Neural cell (in vitro differentiated cells): ENCODE data around the gene ATP6V0A4.

Source experiments
- TAF1 ChIP-seq: IDR thresholded peaks from 2 replicates; pipeline ENCODE4 v1.6.1; 2012; ENCODE audit warnings: low read depth
- TF ChIP-seq, protein P1 (sequence below): fragments of 450-650 bp; IDR thresholded peaks from 2 replicates; pipeline ENCODE4 v1.5.1; 2014; ENCODE audit warnings: antibody characterized with exemption, mild to moderate bottlenecking, moderate library complexity; ENCODE audit not compliant: poor library complexity, severe bottlenecking
- TF ChIP-seq, protein P2 (sequence below): IDR thresholded peaks from 2 replicates; pipeline ENCODE4 v1.6.1; 2012; ENCODE audit warnings: borderline replicate concordance

DNA sequence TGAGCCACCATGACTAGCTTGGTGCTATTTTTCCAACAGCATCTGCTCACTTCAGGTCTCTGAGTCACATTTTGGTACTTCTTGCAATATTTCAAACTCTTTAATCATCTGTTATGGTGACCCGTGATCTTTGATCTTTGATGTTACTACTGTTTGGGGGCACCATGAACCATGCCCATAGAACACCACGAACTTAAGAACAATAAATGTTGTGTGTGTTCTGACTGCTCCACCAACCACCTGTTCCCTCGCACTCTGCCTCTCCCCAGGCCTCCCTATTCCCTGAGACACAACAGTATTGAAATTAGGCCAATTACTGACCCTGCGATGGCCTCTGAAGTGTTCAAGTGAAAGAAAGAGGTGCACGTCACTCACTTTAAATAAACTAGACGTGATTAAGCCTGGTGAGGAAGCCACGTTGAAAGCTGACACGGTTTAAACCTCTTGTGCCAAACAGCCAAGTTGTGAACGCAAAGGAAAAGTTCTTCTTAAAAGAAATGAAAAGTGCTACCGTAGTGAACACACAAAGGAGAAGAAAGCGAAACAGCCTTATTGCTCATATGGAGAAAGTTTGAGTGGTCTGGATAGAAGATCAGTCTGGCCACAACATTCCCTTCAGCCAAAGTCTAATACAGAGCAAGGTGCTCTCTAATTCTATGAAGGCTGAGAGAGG is 27.2 kb upstream of the ATP6V0A4 start:
- no peak for TF ChIP-seq TAF1
- TF ChIP-seq, protein P1, sequence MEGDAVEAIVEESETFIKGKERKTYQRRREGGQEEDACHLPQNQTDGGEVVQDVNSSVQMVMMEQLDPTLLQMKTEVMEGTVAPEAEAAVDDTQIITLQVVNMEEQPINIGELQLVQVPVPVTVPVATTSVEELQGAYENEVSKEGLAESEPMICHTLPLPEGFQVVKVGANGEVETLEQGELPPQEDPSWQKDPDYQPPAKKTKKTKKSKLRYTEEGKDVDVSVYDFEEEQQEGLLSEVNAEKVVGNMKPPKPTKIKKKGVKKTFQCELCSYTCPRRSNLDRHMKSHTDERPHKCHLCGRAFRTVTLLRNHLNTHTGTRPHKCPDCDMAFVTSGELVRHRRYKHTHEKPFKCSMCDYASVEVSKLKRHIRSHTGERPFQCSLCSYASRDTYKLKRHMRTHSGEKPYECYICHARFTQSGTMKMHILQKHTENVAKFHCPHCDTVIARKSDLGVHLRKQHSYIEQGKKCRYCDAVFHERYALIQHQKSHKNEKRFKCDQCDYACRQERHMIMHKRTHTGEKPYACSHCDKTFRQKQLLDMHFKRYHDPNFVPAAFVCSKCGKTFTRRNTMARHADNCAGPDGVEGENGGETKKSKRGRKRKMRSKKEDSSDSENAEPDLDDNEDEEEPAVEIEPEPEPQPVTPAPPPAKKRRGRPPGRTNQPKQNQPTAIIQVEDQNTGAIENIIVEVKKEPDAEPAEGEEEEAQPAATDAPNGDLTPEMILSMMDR = no peak
- TF ChIP-seq, protein P2, sequence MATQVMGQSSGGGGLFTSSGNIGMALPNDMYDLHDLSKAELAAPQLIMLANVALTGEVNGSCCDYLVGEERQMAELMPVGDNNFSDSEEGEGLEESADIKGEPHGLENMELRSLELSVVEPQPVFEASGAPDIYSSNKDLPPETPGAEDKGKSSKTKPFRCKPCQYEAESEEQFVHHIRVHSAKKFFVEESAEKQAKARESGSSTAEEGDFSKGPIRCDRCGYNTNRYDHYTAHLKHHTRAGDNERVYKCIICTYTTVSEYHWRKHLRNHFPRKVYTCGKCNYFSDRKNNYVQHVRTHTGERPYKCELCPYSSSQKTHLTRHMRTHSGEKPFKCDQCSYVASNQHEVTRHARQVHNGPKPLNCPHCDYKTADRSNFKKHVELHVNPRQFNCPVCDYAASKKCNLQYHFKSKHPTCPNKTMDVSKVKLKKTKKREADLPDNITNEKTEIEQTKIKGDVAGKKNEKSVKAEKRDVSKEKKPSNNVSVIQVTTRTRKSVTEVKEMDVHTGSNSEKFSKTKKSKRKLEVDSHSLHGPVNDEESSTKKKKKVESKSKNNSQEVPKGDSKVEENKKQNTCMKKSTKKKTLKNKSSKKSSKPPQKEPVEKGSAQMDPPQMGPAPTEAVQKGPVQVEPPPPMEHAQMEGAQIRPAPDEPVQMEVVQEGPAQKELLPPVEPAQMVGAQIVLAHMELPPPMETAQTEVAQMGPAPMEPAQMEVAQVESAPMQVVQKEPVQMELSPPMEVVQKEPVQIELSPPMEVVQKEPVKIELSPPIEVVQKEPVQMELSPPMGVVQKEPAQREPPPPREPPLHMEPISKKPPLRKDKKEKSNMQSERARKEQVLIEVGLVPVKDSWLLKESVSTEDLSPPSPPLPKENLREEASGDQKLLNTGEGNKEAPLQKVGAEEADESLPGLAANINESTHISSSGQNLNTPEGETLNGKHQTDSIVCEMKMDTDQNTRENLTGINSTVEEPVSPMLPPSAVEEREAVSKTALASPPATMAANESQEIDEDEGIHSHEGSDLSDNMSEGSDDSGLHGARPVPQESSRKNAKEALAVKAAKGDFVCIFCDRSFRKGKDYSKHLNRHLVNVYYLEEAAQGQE = no peak
